Dermis lymphatic vessel endothelial cell (primary cell): ENCODE data around the gene CBS. TPM values are rescaled to one million over a fixed set of nuclear protein-coding genes. Genes with fewer than 3 reads are reported as not detected.

Experiments used
- total RNA-seq: library from RNA; depleted of rRNA; stranded (reverse); fragments of >200 nt; gene quantifications from 2 replicates; pipeline ENCODE4 v1.2.1, GENCODE V29; 2014

CBS gene
- total RNA-seq, result 3.9 and 6.6 TPM in 2 replicates

GRCh38 chr21:43075170-43076022, at the start of gene CBS:
TSS of gene CBS (minus strand) at chr21:43075835. CDS start at chr21:43072193, 3,642 bp downstream.

GRCh38 chr21:43106965-43107793, 31.5 kb upstream of the CBS start, which contains the start of gene U2AF1:
TSS of gene U2AF1 (minus strand) at chr21:43107570. CDS start at chr21:43107494, 76 bp downstream.

Other genes with a start within 250 kb of the CBS start
- gene WDR4, start 196.3 kb downstream of the CBS start, total RNA-seq, result 6.3 and 9.4 TPM in 2 replicates
- 32.3 and 46.2 TPM in 2 replicates for gene NDUFV3, start 182.5 kb downstream of the CBS start, total RNA-seq
- gene ERVH48-1, start 150.2 kb downstream of the CBS start, total RNA-seq, result not detected in 2 replicates
- gene PKNOX1, start 101.3 kb downstream of the CBS start, total RNA-seq, result 9.0 and 9.2 TPM in 2 replicates
- 20.8 and 26.2 TPM in 2 replicates for gene U2AF1, start 31.7 kb upstream of the CBS start, total RNA-seq
- gene CRYAA, start 93.2 kb upstream of the CBS start, total RNA-seq, result not detected in 2 replicates